Right cardiac atrium (tissue), 5 donors: ENCODE results near the gene PSMD9. TPM values are rescaled to one million over a fixed set of nuclear protein-coding genes. Genes with fewer than 3 reads are reported as not detected.
A peak's percentile ranks its signal among the peaks of the same experiment; 100 is the strongest.

Experiments used
- ATAC-seq, 2 donors: fragments of 200-7000 bp; cut with Tn5 transposase; one replicate each; pipeline versions ENCODE4 v1.8.0 to v1.9.1; 2020; ENCODE audit warnings: moderate library complexity in 2 of 2, mild to moderate bottlenecking in 1 of 2
- DNase-seq, 3 donors: peaks; one replicate each; pipeline ENCODE4 v3.0.0-alpha.2; 2020
- H3K27ac ChIP-seq: one replicate; pipeline ENCODE4 v1.5.1; 2013; ENCODE audit warnings: mild to moderate bottlenecking, low read length, control low read depth, moderate library complexity
- H3K27me3 ChIP-seq: one replicate; pipeline ENCODE4 v1.6.1; 2013; ENCODE audit not compliant: control insufficient read depth, insufficient read depth
- H3K4me1 ChIP-seq: one replicate; pipeline ENCODE4 v1.6.1; 2013; ENCODE audit warnings: low read length; ENCODE audit not compliant: control insufficient read depth, insufficient read depth
- H3K4me3 ChIP-seq: one replicate; pipeline ENCODE4 v1.5.1; 2013; ENCODE audit warnings: low read length, control low read depth
- H3K9me3 ChIP-seq: one replicate; pipeline ENCODE4 v1.6.1; 2013; ENCODE audit warnings: low read length; ENCODE audit not compliant: control insufficient read depth
- WGBS: extraction: QIAGEN DNeasy Blood & Tissue Kit; methylation state at CpG from one replicate; pipeline ENCODE4 v1.1.7; 2013; 5-methylcytosine and 5-hydroxymethylcytosine counted together
- intact Hi-C, 4 donors: fragments of 100-400 bp; cut with DNase I; formaldehyde crosslinking; loops; one replicate each; pipeline versions ENCODE4 v1.11.0 to v1.14.0; 2022 to 2023
- polyA plus RNA-seq: library from polyadenylated mRNA; stranded (reverse); fragments of 200-250 nt; gene quantifications from one replicate; pipeline ENCODE4 v1.2.3, GENCODE V29; 2013
- total RNA-seq, 4 donors: library from RNA; stranded (reverse); fragmentation: NEBNext Ultra II Directional; extraction: Animal tissue kit (Norgen Biotek cat#: 25700); gene quantifications; one replicate each; pipeline ENCODE4 v1.2.1, GENCODE V29; 2021
- donor health status: healthy with polysubstance abuse.
- donor health status: DM: no; HTN: yes; CAD: no.
- donor health status: DM: no; HTN: no; CAD: no.
- donor health status: DM: no; HTN: yes; CAD: no; lungs with severe emphysema.
- donor health status: DM: yes; HTN: yes; CAD: no.

PSMD9 gene
- total and polyA plus RNA-seq, 5 donors, result 33.0 to 46.8 (median 34.2) TPM

DNA sequence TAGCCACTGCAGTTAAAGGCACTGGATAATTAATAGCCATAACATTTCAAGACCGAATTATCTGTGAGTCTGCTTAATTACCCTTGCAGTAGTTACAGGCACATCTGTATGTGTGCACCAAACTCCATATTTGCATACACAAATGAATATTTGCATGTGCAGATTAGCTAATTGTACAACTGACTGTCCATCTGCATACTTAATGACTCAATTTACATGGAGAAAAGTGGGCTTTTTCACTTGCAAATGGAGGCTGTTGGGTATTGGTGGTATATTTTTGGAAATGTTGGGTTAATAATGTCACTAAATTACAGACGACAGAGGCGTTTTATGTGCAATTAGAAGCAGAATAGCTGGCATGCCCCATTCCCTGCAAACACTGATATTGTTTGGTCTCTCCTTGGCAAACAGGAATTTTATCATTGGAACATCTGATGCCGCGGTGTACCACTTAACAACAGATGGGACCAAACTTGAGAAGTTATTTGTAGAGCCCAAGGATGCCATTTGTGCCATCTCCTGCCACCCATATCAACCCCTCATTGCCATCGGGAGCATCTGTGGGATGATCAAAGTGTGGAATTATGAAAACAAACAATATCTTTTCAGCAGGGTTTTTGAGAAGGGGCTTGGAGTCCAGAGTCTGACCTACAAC lies 69.4 kb downstream of the PSMD9 start:
- H3K4me1 ChIP-seq, result no peaks in the 10 kb centered on the region
- no peak for ATAC-seq
- H3K4me3 ChIP-seq, result no peak overlapping the region
- no peak for DNase-seq
- H3K27me3 ChIP-seq, result no peaks in the 10 kb centered on the region
- intact Hi-C loops, result loop anchor here in 1 of 4 donors (5.0 kb wide), 1 partner anchor 164 kb away; no protein-coding TSS in a partner anchor
- WGBS, result 79% methylated on average over 6 of the region's 6 CpGs
- no peak overlapping the region for H3K27ac ChIP-seq
- H3K9me3 ChIP-seq, result no peaks in the 10 kb centered on the region

GRCh38 chr12:121958541-121959240 lies 70.1 kb downstream of the PSMD9 start:
- WGBS, result 69% methylated on average over 21 of the region's 21 CpGs
- intact Hi-C loops, result loop anchor here in 1 of 4 donors (5.0 kb wide), 1 partner anchor 164 kb away; no protein-coding TSS in a partner anchor
- H3K27me3 ChIP-seq, result no peaks in the 10 kb centered on the region
- no peak for DNase-seq
- no peak overlapping the region for H3K27ac ChIP-seq
- H3K4me1 ChIP-seq, result no peaks in the 10 kb centered on the region
- no peak overlapping the region for H3K4me3 ChIP-seq
- ATAC-seq, result no peak
- no peaks in the 10 kb centered on the region for H3K9me3 ChIP-seq

- 93% methylated on average over 7 of the region's 7 CpGs for WGBS
- H3K4me1 ChIP-seq, result no peaks in the 10 kb centered on the region
- H3K27ac ChIP-seq, result no peak overlapping the region
- no peak overlapping the region for H3K4me3 ChIP-seq
- DNase-seq (no peak), ATAC-seq (no peak)
- intact Hi-C loops, result no loop called here
- no peaks in the 10 kb centered on the region for H3K9me3 ChIP-seq
- H3K27me3 ChIP-seq, result no peaks in the 10 kb centered on the region
These were observed 72.0 kb downstream of the PSMD9 start for GRCh38 chr12:121960541-121960940.

- DNase-seq (no peak), ATAC-seq (no peak)
- intact Hi-C loops, result no loop called here
- Histone ChIP-seq H3K27ac (no peak overlapping the region), H3K4me1 (no peaks in the 10 kb centered on the region), H3K9me3 (no peaks in the 10 kb centered on the region), H3K27me3 (no peaks in the 10 kb centered on the region), H3K4me3 (no peak overlapping the region)
- 89% methylated on average over 5 of the region's 5 CpGs for WGBS
These were observed 72.7 kb downstream of the PSMD9 start for GRCh38 chr12:121961195-121961879.

DNA sequence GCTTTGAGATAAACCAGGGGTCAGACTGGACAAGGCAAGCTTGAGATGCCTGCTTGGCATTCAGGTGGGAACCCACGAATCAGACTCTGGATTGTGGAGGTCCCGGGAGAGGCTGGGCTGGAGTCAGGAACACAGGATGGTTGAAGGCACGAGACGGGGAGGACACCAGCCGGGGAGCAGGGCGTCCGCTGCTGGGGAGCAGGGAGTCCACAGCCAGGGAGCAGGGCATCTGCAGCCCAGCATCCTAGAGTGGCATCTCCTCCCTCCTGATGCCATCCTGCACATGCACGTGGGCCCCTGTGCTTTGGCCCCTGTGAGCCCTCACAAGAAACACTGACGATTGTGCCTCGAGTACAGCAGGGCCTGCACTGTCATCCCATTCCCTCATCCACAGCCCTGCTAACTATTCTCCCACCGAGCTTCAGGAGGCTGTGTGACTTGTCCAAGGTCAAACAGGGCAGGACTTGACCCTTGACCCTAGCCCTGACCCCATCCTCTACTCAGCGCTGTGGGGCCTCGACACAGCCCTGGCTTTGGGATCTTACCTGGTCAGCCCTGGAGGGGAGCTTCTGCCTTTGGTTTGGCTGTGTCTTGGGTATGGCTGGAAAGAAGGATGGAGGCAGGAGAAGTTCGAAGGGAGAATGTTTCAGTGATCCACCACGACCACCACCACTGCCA lies 74.9 kb downstream of the PSMD9 start:
- ATAC-seq, result no peak
- WGBS, result 81% methylated on average over 15 of the region's 15 CpGs
- intact Hi-C loops, result no loop called here

GRCh38 chr12:121964813-121965643 lies 76.4 kb downstream of the PSMD9 start:
- Histone ChIP-seq H3K4me3 (no peak overlapping the region), H3K9me3 (no peaks in the 10 kb centered on the region), H3K27ac (no peak overlapping the region), H3K27me3 (no peaks in the 10 kb centered on the region), H3K4me1 (no peaks in the 10 kb centered on the region)
- DNase-seq (no peak), ATAC-seq (no peak)
- 38% methylated on average over 9 of the region's 9 CpGs for whole genome bisulfite sequencing
- intact Hi-C loops, result no loop called here

More for the DNA sequence above, 74.9 kb downstream of the PSMD9 start:
- Histone ChIP-seq H3K4me1 (no peaks in the 10 kb centered on the region), H3K9me3 (no peaks in the 10 kb centered on the region), H3K27ac (no peak overlapping the region), H3K4me3 (no peak overlapping the region), H3K27me3 (no peaks in the 10 kb centered on the region)
- no peak for DNase-seq

DNA sequence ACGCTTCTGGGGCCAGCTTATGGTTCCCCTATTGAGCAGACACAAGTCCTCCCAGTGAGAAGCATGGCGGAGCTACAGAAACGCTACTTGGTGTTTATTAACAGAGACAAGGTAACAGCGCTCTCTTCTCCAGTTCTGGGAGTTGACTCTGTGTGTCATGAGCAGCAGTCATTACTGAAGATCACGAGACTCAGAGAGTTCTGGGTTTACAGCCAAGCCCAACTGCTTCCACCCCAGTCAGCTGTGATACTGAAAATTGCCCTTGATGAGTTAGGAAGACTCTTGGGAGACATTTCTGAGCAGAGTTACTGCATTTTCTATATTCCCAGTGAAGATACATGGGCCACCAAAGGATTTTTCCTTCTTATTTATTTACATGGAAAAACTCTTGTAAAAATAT lies 78.4 kb downstream of the PSMD9 start:
- Histone ChIP-seq H3K27me3 (no peaks in the 10 kb centered on the region), H3K9me3 (no peaks in the 10 kb centered on the region), H3K4me1 (no peaks in the 10 kb centered on the region), H3K27ac (peak overlapping the region; percentile 67), H3K4me3 (no peak overlapping the region)
- DNase-seq (no peak), ATAC-seq (peak; percentile 64 to 69)
- WGBS, result 78% methylated on average over 5 of the region's 5 CpGs
- intact Hi-C loops, result no loop called here

Other genes starting within 250 kb of the PSMD9 start
- under 1 TPM; 0.11 to 0.21 (median 0.17) TPM for gene MORN3, start 219.1 kb upstream of the PSMD9 start, total RNA-seq
- gene MORN3, start 219.1 kb upstream of the PSMD9 start, polyA plus RNA-seq, result 0.38 TPM
- gene TMEM120B, start 176.0 kb upstream of the PSMD9 start, total RNA-seq, result 1 to 10 TPM; 5.9 to 7.6 (median 7.1) TPM
- 5.8 TPM for gene TMEM120B, start 176.0 kb upstream of the PSMD9 start, polyA plus RNA-seq
- 10 to 100 TPM; 15.2 to 23.3 (median 22.0) TPM for gene RHOF, start 95.1 kb upstream of the PSMD9 start, total RNA-seq
- 11.2 TPM for gene RHOF, start 95.1 kb upstream of the PSMD9 start, polyA plus RNA-seq
- 10 to 100 TPM in 3 of 4 donors, 1 to 10 TPM in 1; 9.6 to 14.9 (median 13.0) TPM for gene SETD1B, start 84.8 kb upstream of the PSMD9 start, total RNA-seq
- 7.6 TPM for gene SETD1B, start 84.8 kb upstream of the PSMD9 start, polyA plus RNA-seq
- gene HPD, start 29.9 kb upstream of the PSMD9 start, total RNA-seq, result 1 to 10 TPM; 1.3 to 5.1 (median 1.4) TPM
- 2.0 TPM for gene HPD, start 29.9 kb upstream of the PSMD9 start, polyA plus RNA-seq
- gene CFAP251, start 29.8 kb downstream of the PSMD9 start, total RNA-seq, result under 1 TPM; 0.61 to 0.91 (median 0.75) TPM
- gene CFAP251, start 29.8 kb downstream of the PSMD9 start, polyA plus RNA-seq, result 0.54 TPM
- 10 to 100 TPM in 3 of 4 donors, 1 to 10 TPM in 1; 9.5 to 13.2 (median 11.8) TPM for gene BCL7A, start 133.1 kb downstream of the PSMD9 start, total RNA-seq
- 6.7 TPM for gene BCL7A, start 133.1 kb downstream of the PSMD9 start, polyA plus RNA-seq
- gene MLXIP, start 190.0 kb downstream of the PSMD9 start, total RNA-seq, result 10 to 100 TPM; 28.8 to 36.0 (median 33.9) TPM
- gene MLXIP, start 190.0 kb downstream of the PSMD9 start, polyA plus RNA-seq, result 26.4 TPM